Measurements from ENCODE around the gene NCAN.

- TF ChIP-seq POLR2A (IDR thresholded peaks at IDR 0.05; ENCODE audit: low read depth, low read length) (no peak), CEBPB (IDR thresholded peaks at IDR 0.05; ENCODE audit: low read depth, low read length) (no peak), RAD21 (IDR thresholded peaks at IDR 0.05; ENCODE audit: low read length) (no peak), ELK1 (IDR thresholded peaks at IDR 0.05; ENCODE audit: borderline replicate concordance, low read depth, low read length) (no peak), CTCF (conservative IDR thresholded peaks at IDR 0.05; ENCODE audit: low read depth, low read length) (no peak), CHD1 (IDR thresholded peaks at IDR 0.05; ENCODE audit: low read depth, low read length) (no peak), USF2 (IDR thresholded peaks at IDR 0.05; ENCODE audit: low read depth, low read length) (no peak), RFX5 (IDR thresholded peaks at IDR 0.05; ENCODE audit: low read depth, low read length) (no peak), MAZ (IDR thresholded peaks at IDR 0.05; ENCODE audit: borderline replicate concordance, low read depth, low read length) (no peak), MXI1 (IDR thresholded peaks at IDR 0.05; ENCODE audit: borderline replicate concordance, low read depth, low read length) (no peak), SMC3 (IDR thresholded peaks at IDR 0.05; ENCODE audit: low read depth, low read length) (no peak), NFE2L2 (IDR thresholded peaks at IDR 0.05; ENCODE audit: low read depth, low read length) (no peak), FOS (IDR thresholded peaks at IDR 0.05; ENCODE audit: low read depth, low read length) (no peak), BHLHE40 (IDR thresholded peaks at IDR 0.05; ENCODE audit: low read depth, low read length) (no peak)
These were observed 50.7 kb downstream of the NCAN start for GRCh38 chr19:19262190-19263057.
